Osteocyte (in vitro differentiated cells): ENCODE results near the gene SCG5. TPM values are rescaled to one million over a fixed set of nuclear protein-coding genes. Genes with fewer than 3 reads are reported as not detected.

ENCODE experiments used
- DNase-seq: peaks from one replicate; pipeline ENCODE4 v3.0.0; 2021; ENCODE audit warnings: mixed read lengths; ENCODE audit not compliant: unreplicated experiment; ENCODE audit errors: extremely low spot score
- H3K27ac Mint-ChIP-seq: one replicate; pipeline ENCODE4 v1.8.0; 2021; ENCODE audit warnings: mild to moderate bottlenecking, mixed read lengths; ENCODE audit not compliant: unreplicated experiment
- H3K27me3 Mint-ChIP-seq: one replicate; pipeline ENCODE4 v1.8.0; 2021; ENCODE audit warnings: mixed read lengths; ENCODE audit not compliant: unreplicated experiment
- H3K36me3 Mint-ChIP-seq: one replicate; pipeline ENCODE4 v1.8.0; 2021; ENCODE audit warnings: mixed read lengths; ENCODE audit not compliant: unreplicated experiment
- H3K4me1 Mint-ChIP-seq: one replicate; pipeline ENCODE4 v1.8.0; 2021; ENCODE audit warnings: mixed read lengths; ENCODE audit not compliant: unreplicated experiment
- H3K4me3 Mint-ChIP-seq: one replicate; pipeline ENCODE4 v1.8.0; 2021; ENCODE audit warnings: mild to moderate bottlenecking, moderate library complexity, mixed read lengths; ENCODE audit not compliant: unreplicated experiment
- H3K9me3 Mint-ChIP-seq: one replicate; pipeline ENCODE4 v1.8.0; 2021; ENCODE audit warnings: mixed read lengths; ENCODE audit not compliant: unreplicated experiment
- CTCF ChIP-seq: fragments of 200-600 bp; sonication (generic); IDR thresholded peaks from 2 replicates; pipeline ENCODE4 v1.5.0; 2021; ENCODE audit warnings: antibody characterized with exemption, mild to moderate bottlenecking, moderate library complexity
- total RNA-seq: library from RNA; stranded (reverse); gene quantifications from 2 replicates; pipeline ENCODE4 v1.2.1, GENCODE V29; 2021

The SCG5 gene
- total RNA-seq, 1 donor from 2014 or later, result 0.54 TPM

- no peaks in the 10 kb centered on the region for H3K27me3 Mint-ChIP-seq
- H3K36me3 Mint-ChIP-seq, result peaks cover 13% of the 10 kb centered on the region
- DNase-seq, result no peak
- peak overlapping the region; percentile 17 for H3K27ac Mint-ChIP-seq
- H3K4me1 Mint-ChIP-seq, result peaks cover 33% of the 10 kb centered on the region
- no peak overlapping the region for H3K4me3 Mint-ChIP-seq
- H3K9me3 Mint-ChIP-seq, result peaks cover 33% of the 10 kb centered on the region
- TF ChIP-seq CTCF, result no peak
These were observed 102.1 kb downstream of the SCG5 start for GRCh38 chr15:32743411-32744140.

- no peak for DNase-seq
- Mint-ChIP-seq H3K9me3 (peaks cover 24% of the 10 kb centered on the region), H3K4me3 (no peak overlapping the region), H3K27me3 (no peaks in the 10 kb centered on the region), H3K4me1 (peaks cover 37% of the 10 kb centered on the region), H3K36me3 (peaks cover 10% of the 10 kb centered on the region), H3K27ac (peak overlapping the region; percentile 42)
- TF ChIP-seq CTCF, result no peak
These were observed 104.8 kb downstream of the SCG5 start for GRCh38 chr15:32746116-32746857.

Other genes with a start within 250 kb of the SCG5 start
- 0.75 and 1.7 TPM in 2 replicates for gene GOLGA8K, start 238.4 kb upstream of the SCG5 start, total RNA-seq
- 2.4 and 2.5 TPM in 2 replicates for gene GOLGA8O, start 186.1 kb upstream of the SCG5 start, total RNA-seq
- 7.9 and 9.2 TPM in 2 replicates for gene GOLGA8N, start 48.3 kb upstream of the SCG5 start, total RNA-seq
- 15.5 and 17.6 TPM in 2 replicates for gene ARHGAP11A, start 26.2 kb upstream of the SCG5 start, total RNA-seq
- 252 and 294 TPM in 2 replicates for gene GREM1, start 76.3 kb downstream of the SCG5 start, total RNA-seq